CD4-positive, alpha-beta T cell treated with Interferon alpha-2 for 1 hour (primary cell): ENCODE results near the gene COA1.
"Not testable (repeated sequence)": the region's sequence is repeated elsewhere in the genome, so short reads cannot be mapped to it uniquely, and the experiment has no call there.

Experiments
- DNase-seq, 2 donors: peaks; one replicate each; pipeline ENCODE4 v3.0.0-alpha.2; 2020 to 2022

COA1 gene

DNA sequence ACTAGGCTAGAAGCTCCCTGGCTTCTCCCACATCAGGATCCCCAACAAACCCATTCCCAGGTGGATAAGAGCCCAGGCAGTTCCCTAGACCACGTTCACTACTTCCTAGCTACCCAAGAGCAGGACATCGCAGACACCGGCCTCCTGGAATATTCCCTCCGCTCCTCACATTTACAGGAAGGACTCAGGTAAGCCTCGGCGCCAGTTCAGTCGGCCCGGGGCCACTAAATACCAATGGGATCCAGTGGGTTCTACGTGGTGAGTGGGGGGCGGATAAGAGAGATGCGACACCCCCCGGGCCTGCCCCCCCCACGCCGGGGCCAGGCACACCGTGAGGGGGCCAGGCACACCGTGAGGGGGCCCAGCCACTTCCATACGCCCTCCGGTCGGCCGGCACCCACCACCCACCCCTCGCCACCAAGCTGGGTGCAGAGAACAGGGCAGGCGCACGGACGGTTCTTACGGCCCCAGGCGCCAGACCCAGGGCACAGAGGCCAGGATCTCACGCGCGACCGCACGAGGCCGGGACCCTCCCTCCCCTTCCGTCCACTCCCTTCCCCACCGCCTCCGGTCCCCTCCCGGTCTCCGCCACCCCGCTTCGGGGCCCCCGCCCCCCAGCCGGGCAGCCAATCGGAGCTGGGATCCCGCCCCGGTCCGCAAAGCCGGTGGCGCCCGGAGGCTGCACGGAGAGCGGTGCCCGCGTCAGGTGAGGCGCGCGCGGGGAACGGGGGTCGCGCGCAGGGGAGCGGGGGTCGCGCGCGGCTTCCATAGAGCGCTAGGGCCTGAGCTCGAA is 28.9 kb upstream of the COA1 start, which contains the start of gene BLVRA:
Gene BLVRA (plus strand): TSS at position 652 of the 793 bp plus-strand sequence. CDS start 12,479 bp downstream, outside the sequence.
- DNase-seq = peak; percentile 64 to 80

DNA sequence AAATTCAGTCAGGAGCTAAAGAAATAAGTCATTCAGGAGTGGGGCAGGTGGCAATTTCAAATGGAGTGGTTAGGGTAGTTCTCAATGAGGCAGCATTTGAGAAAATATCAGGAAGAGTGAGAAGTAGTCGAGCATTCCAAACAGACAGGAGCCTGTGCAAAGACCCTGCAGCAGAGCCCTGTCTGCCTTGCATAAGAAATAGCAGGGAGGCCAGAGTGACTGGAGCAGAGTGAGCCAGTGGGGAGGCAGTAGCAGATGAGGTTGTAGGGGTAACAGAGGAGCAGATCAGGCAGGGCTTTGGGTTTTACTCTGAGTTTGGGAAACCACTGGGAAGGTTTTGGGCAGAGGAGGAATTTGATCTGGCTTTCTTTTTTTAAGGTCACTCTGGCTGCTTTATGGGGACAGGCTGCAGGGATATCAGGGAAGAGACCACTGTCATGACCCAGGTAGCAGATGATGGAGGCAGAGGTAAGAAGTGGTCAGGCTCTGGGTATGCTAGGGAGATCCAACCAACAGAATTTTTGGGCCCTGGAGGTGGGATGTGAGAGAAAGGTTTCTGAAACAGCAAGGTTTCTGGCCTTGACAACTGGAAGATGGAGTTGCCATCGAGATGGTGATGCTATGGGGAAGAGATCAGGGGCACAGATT is 27.9 kb upstream of the COA1 start:
- no peak for DNase-seq

DNA sequence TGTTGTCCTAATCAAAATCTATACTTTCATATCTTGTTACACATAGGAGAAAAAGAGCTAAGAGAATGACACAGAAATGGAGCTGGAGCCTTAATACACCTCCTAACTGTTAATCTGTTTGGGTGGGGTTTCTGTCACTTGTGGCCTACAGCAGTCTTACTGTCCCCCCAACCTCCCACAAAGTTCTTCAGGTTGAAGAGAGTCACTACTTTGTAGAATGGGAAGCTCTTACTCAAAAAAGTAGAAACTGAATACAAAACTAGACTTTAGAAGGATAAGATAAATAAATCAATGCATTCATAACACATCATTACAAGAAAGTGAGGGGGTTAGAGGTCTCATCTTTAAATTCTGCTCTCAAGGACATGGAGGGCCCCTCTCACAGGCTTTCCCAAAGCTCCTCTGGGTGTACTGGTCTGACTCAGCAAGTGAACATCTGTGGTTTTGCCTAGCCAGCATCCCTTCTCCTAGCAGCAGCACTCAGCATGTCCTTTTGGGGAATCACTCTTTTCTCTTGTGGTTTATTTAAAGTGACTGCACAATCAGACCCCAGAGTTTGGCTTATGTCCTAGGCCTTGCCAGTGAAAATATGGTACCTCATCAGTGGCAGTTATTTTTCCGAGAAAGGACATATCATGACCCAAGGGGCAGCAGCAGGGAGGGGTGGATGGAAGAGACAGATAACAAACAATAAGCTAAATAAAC is 27.2 kb upstream of the COA1 start:
- no peak for DNase-seq

DNA sequence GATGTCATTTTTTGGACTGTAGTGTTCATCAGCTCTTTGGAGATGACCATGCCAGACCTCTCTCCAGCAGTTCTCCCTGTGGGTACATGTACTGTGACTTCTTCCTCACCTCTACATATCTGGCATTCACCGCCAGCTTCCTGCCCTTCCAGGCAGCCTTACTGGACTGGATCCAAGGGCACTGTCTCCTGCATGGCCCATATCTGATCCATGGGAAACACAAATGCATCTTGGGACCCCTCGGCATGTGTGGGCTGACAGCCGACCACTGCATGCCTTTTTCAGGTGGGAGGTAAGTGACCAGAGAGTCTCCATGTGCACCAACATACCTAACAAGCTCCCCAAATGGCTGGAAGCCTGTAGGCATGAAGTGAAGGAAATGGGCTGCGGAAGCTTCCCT is 25.3 kb upstream of the COA1 start:
- DNase-seq = no peak

DNA sequence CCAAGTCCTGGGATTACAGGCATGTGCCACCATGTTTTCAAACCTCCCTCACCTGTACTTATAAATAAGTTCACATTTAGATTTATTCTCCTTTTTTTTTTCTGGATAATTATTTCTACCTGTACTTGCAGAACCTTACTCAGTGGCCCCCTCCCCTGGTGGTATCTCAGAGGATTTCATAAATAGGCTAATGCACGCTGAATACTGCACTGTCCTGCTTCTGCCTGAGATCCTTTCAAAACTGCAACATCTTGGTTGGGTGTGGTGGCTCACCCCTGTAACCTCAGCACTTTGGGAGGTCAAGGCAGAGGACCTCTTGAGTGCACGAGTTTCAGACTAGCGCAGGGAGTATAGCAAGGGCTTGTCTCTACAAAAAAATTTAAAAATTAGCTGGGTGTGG is 24.5 kb upstream of the COA1 start:
- no peak for DNase-seq

DNA sequence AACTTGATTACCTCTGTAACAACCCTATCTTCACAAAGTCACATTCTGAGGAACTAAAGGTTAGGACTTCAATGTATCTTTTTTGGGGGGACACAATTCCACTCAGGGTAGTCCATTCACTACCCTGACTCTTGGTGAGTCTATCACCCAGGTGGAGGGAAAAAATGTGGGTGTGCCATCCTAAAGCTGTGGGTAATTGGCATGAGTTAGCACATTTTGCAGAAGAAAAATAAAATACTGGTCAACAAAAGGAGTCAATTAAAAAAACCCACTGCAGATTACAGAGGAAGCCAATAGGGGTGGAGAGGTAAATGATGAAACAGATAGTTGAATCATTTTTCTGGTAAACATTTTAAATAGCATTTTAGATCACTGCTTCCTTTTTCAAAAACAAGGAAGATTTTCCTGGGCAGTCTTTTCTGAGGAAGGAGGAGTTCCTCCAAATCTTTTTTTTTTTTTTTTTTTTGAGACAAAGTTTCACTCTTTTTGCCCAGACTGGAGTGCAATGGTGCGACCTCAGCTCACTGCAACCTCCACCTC is 24.0 kb upstream of the COA1 start:
- DNase-seq = no peak

DNA sequence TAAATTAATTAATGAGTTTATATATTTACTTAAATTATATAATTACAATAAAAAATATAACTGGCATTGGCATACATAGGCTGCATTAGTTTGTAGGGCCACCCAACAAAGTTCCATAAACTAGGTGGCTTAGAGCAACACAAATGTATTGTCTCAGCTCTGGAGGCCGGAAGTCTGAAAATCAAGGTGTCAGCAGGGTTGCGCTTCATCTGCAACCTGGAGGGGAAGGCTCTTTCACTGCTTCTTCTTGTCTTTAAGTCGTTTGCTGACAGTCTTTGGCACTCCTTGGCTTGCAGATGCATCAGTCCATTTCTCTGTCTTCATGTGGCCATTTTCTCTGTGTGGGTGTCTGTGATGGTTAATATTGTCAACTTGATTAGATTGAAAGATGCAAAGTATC is 23.1 kb upstream of the COA1 start:
- DNase-seq = no peak

DNA sequence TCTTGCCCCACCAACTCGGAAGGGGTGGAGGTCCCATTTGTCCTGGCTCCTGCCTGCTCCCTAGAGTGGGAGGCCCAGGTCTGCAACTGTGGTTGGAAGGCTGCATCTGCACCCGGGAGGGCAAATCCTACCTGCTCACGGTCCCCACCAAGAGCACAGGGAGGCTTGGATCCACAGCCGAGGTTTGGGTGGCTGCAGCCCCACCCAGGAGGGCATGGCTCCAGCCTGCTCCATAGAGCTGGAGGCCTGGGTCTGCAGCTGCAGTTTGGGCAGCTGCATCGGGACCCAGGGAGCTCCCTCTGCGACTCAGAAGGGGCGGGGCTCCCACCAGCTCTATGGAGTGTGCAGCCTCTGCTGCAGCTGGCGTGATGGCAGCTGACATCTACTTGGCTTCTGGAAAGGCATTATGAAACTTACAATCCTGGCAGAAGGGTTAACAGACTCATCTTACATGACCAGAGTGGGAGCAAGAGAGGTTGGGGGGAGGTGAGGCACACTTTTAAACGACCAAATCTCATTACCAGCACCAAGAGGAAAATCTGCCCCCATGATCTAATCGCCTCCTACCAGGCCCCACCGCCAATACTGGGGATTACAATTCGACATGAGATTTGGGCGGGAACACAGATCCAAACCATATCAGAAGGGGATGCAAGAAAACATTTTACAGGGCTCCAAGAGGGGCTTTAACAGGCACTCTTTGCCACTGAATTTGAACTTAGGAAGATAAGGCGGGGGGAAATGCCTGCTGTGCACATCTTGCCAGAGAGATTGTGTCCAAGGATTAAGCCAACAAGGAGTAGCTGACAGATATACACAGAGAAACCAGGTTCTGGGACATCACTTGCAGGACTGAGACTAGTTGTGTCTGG is 20.9 kb upstream of the COA1 start:
- no peak for DNase-seq

DNA sequence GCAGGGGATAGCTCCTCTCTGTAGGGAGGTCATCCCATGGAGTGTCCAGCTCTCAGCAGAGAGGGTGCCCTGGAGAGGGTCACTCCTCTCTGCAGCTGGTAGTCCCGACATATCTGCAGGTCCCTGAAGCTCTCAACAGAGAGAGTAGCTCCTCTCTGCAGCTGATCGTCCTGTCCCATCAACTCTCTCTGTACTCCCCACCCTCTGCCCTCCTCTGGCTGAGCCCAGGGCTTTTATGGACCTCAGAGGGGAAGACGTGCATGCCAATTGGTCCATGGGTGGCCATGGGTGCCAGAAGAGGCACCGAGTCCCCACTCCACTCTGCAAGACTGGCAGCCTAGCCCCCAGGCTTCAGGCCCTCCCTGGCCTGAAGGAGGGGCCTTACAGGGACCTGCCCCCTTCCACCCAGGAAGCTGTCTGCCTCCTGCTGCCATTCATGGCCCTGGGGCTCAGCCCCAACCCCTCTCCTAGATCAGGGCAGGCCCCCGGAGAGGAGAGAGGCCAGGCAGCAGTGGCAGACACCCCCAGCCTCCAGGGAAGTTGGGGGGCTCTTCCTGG is 20.1 kb upstream of the COA1 start:
- no peak for DNase-seq

DNA sequence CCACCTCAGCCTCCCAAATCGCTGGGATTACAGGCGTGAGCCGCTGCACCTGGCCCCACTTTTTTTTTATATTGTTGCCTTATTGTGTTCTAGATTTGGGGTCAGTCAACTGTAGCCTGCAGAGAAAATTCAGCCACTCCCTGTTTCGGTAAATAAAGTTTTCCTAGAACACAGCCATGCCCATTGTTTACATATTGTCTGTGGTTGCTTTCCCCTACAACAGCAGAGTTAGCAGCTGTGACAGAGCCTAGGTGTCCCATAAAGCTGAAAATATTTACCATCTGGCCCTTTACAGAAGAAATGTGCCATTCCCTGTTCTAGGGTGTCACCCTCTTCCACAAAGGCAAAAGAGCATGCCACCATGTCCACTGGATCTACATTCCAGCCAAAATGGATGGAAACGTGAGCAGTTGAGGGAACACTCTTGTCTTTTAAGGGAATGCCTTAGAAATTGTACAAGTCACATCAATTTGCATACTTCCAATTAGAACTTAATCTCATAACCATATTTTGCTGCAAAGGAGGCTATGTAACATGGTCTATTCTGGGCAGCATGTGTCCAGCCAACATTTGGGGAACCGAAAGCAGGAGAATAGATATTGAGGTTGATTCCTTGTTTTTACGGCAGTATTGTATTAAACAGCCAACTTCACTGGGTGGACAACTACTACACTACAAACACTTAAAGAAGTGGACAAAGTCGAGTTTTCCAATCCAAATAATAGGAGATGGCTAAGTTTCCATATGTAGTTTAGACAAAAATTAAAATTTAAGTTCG is 18.2 kb upstream of the COA1 start:
- no peak for DNase-seq

DNA sequence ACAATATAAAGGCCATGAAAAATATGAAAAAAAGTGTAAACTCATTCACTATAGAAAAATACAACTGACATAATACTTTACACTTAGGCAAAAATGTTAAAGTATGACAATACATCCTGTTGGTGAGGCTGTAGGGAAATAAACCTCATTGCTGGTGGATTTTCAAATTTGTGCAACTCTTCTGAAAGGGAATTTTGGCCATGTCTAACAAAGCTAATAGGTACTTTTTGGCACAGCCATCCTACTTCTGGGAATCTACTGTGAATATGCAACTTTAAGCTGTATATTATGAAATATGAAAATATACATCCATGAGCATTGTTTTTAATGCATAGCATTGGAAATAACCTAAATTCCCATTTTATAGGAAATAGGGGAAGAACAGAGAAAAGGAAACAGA is 13.4 kb upstream of the COA1 start:
- DNase-seq = no peak

DNA sequence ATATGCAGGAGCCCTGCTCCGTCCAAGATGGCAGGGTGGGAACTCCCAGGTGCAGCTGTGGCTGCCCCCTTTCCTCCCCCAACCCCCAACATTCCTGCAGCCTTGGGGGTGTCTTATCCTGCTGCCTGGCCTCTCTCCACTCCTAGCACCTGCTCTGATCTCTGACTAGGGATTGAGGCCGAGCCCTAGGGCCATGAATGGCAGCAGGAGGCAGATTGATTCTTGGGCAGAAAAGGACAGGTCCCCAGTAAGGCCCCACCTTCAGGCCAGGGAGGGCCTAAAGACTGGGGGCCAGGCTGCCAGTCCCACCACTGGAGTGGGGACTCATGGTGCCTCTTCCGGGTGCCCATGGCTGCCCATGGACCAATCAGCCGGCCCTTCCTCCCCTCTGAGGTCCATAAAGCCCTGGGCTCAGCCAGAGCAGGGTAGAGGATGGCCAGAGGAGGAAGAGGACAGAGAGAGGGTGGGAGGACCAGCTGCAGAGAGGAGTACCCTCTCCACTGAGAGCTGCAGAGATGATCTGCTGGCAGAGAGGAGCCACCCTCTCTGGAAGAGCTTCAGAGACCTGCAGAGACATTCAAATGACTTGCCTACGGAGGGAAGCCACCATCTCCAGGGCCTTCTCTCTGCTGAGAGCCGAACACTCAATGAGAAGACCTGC is 8.3 kb upstream of the COA1 start:
- DNase-seq = no peak

DNA sequence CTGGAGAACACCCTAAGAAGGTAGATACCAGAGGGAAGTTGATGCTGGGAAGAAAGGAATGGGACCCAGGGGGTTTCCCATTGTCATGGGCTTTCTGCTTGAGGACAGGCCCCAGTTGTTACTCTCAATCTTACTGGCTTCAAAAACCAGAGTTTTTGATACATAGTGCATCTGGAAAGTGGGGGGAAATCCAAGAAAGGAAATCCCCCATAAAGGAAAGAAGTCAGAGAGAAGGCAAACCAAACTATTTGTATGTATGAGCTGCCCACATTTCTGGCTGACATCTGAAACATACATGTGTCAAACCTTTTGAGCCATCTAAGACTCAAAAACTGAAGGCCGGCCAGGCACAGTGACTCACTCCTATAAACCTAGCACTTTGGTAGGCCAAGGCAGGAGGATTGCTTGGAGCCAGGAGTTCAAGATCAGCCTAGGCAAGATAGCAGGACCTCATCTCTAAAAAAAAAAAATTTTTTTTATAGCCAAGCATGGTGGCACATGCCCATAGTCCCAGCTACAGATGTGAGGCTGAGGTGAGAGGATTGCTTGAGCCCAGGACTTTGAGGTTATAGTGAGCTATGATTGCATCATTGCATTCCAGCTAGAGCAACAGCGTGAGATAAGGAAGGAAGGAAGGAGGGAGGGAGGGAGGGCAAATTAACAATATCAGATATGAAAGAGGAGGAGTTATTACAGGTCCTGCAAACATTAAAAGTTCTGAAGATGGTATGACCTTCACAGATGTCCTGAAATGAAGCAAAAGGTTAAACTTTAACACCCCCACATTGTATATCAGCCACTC is 6.7 kb upstream of the COA1 start:
- DNase-seq = no peak

DNA sequence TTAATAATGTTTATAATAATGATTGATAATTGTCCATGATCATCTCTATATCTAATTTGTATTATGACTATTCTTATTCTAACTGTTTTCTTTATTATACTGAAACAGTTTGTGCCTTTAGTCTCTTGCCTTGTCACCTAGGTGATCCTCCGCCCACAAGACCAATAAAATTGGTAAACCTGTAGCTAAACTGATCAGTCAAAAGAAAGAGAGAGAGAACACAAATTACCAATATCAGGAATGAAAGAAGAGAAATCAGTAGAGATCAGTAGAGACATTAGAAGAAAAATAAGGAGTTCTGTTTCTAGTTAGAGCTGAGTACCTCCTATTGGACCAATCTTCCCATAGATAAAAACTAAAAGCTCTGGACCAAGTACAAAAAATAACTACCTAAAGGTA is 6.1 kb upstream of the COA1 start:
- DNase-seq = no peak

DNA sequence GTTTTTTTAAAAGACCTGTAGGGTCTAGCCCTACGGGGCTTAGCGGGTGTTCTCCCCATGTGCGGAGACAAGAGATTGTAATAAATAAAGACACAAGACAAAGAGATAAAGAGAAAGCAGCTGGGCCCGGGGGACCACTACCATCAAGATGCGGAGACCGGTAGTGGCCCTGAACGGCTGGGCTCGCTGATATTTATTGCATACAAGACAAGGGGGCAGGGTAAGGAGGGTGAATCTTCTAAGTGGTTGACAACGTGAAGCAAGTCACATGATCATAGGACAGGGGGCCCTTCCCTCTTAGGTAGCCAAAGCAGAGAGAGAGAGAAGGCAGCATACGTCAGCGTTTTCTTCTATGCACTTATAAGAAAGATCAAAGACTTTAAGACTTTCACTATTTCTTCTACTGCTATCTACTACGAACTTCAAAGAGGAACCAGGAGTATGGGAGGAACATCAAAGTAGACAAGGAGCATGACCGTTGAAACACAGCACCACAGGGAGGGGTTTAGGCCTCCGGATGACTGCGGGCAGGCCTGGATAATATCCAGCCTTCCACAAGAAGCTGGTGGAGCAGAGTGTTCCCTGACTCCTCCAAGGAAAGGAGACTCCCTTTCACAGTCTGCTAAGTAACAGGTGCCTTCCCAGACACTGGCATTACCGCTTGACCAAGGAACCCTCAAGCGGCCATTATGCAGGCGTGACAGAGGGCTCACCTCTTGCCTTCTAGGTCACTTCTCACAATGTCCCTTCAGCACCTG is 5.4 kb upstream of the COA1 start:
- DNase-seq = peak in 1 of 2 donors; percentile 20

DNA sequence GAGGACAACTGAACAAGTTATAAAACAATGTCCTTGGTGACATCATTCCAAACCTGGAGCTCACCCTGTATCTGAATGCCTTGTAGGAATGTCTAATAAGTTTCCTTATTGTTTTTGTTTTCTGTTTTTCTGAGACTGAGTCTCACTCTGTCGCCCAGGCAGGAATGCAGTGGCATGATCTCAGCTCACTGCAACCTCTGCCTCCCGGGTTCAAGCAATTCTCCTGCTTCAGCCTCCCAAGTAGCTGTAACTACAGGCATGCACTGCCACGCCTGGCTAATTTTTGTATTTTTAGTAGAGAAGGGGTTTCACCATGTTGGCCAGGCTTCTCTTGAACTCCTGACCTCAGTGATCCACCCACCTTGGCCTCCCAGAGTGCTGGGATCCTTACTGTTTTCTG is 2.2 kb upstream of the COA1 start:
- not testable (repeated sequence) for DNase-seq

DNA sequence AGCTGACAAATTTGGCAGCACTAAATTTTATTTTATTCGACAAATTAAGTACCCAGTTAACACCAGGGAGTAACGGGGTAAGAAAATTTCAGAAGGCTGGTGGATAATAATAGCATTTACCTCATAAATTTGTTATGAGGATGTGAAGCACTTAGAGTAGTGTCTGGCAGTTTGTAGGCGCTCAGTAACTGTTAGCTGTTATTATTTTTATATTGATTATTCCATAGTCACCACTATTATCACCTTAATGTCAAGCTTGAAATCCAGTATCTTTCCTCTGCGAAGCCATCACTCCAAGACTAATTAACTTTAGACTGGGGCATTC is 563 bp upstream of the COA1 start:
- DNase-seq = no peak

DNA sequence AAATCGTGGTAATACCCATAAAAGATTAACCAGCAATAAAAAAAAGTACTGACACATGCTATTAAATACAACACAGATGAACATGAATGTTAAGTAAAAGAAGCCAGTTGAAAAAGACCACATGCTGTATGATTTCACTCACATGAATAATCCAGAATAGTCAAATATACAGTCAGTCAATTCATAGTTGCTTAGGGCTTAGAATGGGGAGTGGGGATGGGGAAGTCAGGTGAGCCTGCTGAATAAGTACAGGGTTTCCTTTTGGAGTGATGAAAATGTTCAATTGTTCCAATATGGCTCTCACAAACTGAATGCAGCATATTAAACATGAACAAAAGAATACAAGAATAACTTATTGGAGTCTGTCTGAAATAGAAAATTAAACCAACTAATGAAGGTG is 1.8 kb downstream of the COA1 start:
- DNase-seq = no peak

DNA sequence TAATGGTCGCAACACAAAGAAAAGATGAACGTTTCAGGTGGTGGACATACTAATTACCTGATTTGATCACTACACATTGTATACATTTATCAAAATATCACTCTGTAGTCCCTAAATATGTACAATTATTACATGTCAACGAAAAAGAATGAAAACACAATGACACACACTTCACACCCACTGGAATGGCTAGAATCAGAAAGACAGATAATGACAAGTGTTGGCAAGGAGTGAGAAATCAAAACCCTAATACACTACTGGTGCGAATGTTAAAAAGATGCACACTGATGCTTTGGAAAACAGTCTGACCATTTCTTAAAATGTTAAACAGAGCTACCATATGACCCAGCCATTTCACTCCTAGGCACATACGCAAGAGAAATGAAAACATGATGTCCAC is 2.3 kb downstream of the COA1 start:
- DNase-seq = no peak
